Occipital lobe (tissue), 2 donors: Measurements from ENCODE around the gene AANAT. TPM values are rescaled to one million over a fixed set of nuclear protein-coding genes. Genes with fewer than 3 reads are reported as not detected.

ENCODE experiments used
- DNase-seq: peaks from one replicate; lab custom pipeline; 2025; lab: John Stamatoyannopoulos, UW
- total RNA-seq: library from RNA; depleted of rRNA; stranded (reverse); fragments of >200 nt; gene quantifications from one replicate; pipeline ENCODE4 v1.2.3, GENCODE V29; 2014

AANAT gene
- total RNA-seq, 1 donor from 2014 or later = not detected

DNA sequence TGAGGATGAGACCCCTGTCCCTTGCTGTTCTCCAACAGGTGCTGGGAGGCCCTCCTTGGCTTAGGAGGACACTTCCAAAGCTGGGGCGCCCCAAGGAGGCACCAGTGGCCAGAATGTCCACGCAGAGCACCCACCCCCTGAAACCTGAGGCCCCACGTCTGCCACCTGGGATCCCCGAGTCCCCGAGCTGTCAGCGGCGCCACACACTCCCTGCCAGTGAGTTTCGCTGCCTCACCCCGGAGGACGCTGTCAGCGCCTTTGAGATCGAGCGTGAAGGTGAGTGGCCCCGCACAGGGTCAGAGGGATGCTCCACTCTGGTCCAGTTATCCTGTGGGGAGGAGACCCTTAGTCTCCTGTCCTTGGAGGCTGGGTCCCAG, 1.2 kb downstream of the AANAT start:
- DNase-seq = no peak

GRCh38 chr17:76469076-76469990, 1.9 kb downstream of the AANAT start:
- DNase-seq = no peak

DNA sequence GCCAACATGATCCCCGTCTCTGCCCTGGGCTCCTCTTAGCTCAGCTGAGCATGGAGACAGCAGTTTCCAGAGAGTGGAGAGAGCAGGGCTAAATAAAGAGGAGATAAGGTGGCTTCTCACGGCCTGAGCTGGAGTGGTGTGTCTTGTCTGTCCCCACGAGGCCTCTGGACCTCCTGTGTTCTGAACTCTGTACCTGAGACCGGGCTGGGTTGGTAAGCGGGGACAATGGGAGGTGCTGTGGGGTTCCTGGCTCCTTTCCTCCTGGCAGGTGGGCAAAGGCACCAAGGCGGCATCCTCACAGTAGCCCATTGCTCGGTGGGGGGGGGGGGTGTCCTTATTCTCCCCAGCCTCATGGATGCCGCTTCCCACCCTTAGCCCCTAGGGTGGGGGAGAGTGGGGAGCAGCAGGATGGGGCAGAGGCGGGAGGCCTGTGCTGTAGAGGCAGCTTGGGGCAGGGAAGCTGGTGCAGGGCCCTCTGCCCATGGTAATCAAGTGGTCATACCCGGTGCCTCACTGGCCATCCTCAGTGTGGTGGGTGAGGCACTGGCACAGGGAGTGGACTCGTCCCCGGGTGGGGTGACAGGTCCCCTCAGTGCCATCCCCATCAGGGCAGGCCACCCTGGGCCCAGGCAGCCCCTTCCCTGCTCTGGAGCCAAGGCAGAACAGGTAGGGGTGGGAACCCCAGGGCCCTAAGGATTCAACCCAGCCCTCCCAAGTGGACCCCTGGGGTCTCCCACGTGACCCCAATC, 2.8 kb downstream of the AANAT start:
- no peak for DNase-seq

- DNase-seq = no peak
These were observed 4.3 kb downstream of the AANAT start for GRCh38 chr17:76471498-76472257.

DNA sequence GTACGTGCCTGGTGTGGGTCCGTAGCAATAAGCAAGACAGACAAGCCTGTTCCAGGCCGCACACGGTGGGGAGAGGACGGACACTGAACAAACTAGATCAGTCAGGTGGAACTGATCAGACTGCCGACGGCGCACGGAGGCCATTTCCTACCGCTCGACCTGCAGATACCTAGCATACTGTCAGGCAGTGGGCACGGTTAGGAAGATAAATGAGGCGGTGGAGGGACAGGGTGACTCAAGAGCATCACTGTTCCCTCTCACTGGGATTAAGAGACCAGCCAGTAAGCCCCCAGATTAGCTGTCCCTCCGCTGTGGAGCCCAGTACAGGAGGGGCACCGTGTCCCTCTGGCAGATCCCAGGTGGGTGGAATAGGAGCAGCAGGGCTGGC, 4.8 kb downstream of the AANAT start:
- DNase-seq = no peak

- DNase-seq = no peak
These were observed 5.3 kb downstream of the AANAT start for GRCh38 chr17:76472726-76473125.

- DNase-seq = no peak
These were observed 6.2 kb downstream of the AANAT start for GRCh38 chr17:76473541-76473985.

DNA sequence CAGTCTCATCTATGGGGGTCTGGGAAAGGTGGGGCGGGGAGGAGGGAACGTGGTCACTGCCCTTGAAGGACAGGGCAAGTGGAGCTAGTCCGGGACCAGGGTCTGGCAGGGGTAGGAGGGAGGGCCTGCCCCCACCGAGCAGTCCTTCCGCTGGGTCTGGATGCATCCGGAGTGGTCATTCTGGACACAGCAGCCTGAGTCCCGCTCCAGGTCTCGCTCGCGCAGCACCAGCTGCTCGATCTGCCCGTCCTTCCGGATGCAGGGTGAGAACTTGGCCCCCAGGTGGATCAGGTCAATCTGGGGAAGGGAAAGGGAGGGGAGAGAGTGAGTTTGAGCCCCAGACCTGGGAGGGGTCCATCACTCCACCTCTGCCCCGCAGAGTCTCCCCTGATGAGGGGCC, 6.8 kb downstream of the AANAT start:
- DNase-seq = no peak

DNA sequence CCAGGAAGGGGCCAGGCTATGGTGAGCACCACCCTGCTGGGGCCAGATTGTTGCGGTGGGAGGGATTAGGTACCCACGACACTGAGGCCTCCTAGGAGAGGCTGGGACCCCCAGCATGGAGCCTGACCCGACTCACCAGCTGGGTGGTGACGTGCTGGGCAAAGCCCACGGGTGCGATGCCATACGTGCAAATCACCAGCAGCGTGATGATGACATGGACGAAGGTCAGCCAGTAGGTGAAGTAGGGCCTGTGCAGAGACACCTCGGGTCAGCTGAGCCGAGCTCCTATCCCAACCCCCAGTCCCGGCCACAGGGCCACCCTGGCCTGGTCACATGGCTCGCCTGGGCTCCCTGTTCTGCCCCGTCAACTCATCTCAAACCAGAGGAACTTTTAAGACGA, 7.5 kb downstream of the AANAT start:
- no peak for DNase-seq

- DNase-seq = no peak
These were observed 7.9 kb downstream of the AANAT start for GRCh38 chr17:76475302-76475701.

GRCh38 chr17:76476736-76477135, 9.3 kb downstream of the AANAT start:
- DNase-seq = no peak

- no peak for DNase-seq
These were observed 10.2 kb downstream of the AANAT start for GRCh38 chr17:76477576-76477975.

DNA sequence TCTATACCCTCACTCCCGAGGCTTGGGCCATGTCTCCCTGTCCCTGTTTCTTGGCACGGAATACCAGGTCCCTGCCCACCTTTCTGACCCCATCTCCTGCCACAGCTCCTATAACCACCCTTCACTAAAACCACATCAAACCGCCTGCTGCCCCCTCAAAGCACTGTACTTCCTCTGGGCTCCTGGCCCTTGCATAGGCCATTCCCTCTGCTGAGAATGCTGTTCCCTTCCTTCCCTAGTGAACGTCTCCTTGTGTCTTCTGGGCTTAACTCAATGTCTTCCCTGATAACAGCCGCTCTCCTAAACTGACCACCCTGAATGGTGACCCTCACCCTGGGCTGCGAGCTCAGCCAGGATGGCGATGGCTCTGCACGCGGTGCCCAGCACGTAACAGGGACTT, 10.7 kb downstream of the AANAT start:
- DNase-seq = no peak

DNA sequence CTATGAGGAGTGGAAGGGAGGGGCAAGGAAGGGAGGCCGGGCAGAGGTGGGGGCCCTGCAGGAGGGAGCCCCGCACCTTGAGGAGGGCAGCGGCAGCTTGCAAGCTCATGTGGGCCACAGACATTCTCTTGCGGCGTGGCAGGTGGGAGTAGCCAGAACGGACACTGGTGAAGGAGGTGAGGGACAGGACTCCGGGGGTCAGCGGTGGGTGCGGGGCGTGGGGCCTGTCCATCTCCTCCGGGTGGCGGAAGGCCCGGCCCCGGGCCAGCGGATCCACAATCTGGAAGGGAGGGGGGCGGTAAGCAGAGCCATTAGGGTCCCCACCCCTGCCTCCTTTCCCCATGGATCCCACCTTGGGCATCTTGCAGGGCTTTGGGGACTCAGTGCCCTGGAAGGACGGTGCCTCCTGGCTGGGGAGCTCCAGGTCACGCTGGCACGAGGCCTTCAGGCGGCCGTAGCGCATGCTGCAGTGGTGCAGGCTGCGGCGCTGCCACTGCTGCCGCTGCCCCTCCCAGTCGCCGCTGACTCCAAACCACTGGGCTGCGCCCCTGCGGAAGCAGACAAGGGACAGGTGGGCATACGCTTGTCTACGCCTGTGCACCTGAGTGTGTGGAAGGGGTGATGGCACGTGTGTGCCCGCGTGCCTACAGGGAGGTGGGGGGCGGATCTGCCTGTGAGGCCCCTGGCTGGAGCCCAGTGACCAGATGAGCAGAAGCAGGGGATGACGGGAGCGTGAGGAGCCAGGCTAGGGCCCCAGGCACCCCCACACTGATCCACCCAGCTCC, 11.5 kb downstream of the AANAT start:
- no peak for DNase-seq

DNA sequence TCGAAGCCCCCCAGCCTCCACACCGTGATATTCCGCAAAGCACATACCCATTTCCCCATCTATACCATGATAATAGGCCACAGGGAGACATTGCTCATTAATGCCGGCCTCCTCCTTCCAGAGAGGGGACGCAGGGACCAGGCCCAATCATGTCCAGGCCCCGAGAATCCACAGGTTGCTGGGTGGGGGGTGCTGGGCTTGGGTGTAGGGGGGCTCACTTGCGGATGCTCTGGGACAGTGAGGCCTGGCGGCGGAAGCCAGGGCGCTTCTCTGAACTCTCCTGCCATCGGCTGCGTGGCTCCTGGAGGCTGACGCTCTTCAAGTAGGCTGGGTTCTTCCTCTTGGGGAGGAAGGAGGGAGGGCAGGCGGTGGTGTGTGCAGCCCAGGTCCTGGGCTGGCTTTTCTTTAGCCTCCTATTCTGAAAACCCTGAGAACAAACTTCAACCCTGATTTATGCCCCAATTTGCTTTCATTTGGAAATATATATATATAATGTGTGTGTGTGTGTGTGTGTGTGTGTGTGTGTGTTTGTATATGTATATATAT, 12.2 kb downstream of the AANAT start:
- no peak for DNase-seq

DNA sequence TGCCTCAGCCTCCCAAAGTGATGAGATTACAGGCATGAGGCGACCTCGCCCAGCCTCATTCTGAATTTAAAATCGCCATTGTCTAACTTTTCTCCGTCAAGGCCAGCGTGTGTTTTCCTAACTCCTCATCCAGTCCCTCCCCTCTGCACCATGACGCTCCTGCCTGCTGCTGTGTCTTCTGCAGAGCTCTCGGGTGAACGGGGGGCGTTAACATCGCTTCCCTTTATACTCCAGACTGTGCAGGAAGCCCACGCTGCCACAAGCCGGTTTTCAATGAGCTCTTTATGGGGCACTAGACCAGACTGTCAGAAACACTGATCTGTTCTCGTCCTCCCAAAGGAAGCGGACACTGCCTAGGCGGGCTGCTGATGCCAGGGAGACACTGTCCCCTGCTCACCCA, 13.2 kb downstream of the AANAT start:
- no peak for DNase-seq

DNA sequence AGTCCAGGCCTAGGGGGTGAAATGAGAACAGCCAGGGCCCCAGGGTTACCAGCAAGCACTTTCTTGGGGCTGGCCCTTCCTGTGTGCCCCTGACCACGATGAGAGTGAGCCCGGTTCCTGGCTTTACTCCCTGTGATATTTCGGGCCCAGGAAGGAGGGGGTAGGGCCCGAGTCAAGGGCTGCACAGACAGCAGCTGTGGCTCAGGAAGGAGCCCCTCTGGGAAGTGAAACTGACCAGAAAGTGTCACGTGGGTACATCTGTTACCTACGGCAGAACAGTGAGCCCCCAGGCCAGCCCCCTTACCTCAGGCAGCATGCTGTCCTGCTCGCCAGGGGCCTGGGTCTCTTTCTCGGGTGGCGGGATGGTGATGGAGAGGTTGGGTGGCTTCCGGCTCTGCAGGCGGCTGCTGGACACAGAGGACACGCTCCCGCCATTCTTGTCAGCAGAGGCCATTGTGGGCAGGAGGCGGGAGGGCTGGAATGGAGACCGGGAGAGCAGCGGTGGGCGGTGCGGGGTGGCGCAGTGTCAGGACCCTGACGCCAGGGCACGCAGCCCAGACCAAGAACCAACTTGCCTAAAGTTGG, 13.8 kb downstream of the AANAT start:
- DNase-seq = no peak

DNA sequence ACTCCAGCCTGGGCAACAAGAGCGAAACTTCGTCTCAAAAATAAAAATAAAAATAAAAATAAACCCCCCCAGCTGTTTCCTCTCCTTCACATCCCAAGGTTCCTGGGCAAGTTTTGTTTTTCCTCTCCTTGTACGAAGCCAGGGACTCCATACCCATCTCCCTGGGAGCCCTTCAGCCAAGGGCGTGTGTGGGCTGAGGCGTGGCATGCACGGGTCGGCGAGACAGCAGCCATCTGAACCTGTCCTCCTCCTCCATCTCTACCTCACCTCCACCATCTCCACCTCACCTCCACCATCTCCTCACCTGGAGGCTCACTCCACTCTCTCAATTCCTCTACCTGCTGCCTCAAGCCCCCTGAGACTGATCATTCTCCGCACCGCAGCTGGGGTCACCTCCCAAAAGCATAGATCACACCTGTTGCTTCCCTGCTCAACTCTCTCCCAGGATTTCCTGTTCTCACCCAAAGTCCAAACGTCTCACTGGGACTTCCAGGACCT, 16.9 kb downstream of the AANAT start:
- no peak for DNase-seq

GRCh38 chr17:76485569-76485968, 18.2 kb downstream of the AANAT start:
- peak; percentile 31 for DNase-seq

GRCh38 chr17:76487451-76488192, 20.2 kb downstream of the AANAT start:
- no peak for DNase-seq
